ENCODE results near the gene RPS19BP1.
"Not testable (repeated sequence)": the region's sequence is repeated elsewhere in the genome, so short reads cannot be mapped to it uniquely, and the experiment has no call there.

Gene RPS19BP1

DNA sequence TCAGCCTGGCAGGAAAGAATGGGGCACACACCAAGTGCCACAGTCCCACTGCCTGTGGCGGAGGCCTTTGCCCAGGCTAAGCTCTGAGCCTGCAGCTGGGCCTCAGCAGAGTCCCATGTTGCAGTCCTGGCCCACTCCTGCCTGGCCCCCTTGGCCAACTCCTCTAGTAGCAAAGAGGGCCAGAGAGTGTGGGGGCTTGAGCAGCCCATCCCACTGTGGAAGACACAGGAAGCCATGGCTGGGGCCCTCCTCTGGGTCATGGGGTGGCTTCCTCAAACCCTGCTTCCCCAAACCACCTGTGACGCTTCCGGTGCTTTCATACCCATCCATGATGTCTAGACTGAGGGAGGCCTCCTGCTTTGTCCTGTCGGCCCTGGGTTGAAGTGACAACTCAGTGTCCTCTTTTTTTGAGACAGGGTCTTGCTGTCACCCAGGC, 5.8 kb downstream of the RPS19BP1 start:
- H3K27me3 ChIP-seq (replicated peaks; ENCODE audit: control insufficient read depth, insufficient read depth, low read length), result no peaks in the 10 kb centered on the region
- H3K4me3 ChIP-seq (replicated peaks; ENCODE audit: low read depth, low read length), result no peak overlapping the region
- peaks cover 31% of the 10 kb centered on the region for H3K36me3 ChIP-seq (ENCODE audit: control insufficient read depth, insufficient read depth, low read length)
- no peak for DNase-seq (ENCODE audit: extremely low read depth, insufficient read length)
- TF ChIP-seq, protein P1, sequence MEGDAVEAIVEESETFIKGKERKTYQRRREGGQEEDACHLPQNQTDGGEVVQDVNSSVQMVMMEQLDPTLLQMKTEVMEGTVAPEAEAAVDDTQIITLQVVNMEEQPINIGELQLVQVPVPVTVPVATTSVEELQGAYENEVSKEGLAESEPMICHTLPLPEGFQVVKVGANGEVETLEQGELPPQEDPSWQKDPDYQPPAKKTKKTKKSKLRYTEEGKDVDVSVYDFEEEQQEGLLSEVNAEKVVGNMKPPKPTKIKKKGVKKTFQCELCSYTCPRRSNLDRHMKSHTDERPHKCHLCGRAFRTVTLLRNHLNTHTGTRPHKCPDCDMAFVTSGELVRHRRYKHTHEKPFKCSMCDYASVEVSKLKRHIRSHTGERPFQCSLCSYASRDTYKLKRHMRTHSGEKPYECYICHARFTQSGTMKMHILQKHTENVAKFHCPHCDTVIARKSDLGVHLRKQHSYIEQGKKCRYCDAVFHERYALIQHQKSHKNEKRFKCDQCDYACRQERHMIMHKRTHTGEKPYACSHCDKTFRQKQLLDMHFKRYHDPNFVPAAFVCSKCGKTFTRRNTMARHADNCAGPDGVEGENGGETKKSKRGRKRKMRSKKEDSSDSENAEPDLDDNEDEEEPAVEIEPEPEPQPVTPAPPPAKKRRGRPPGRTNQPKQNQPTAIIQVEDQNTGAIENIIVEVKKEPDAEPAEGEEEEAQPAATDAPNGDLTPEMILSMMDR (IDR thresholded peaks at IDR 0.05; ENCODE audit: insufficient read depth, low read length, poor library complexity, severe bottlenecking), result no peak

DNA sequence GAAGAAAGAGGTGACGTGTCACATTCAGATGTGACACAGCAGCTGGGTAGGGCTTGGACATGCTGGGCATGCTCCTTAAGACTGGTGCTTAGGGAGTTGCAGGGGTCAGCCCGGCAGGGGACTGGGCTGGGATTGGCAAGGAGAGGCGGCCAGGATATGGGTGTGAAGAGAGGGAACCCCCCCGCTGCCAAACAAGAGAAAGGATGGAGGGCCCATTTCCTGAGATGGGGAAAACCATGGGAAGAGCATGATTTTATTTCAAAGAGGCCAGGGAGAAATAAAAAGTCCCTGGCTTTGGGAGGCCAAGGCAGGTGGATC, 6.9 kb downstream of the RPS19BP1 start:
- no peak overlapping the region for H3K4me3 ChIP-seq (replicated peaks; ENCODE audit: low read depth, low read length)
- DNase-seq (ENCODE audit: extremely low read depth, insufficient read length), result no peak
- TF ChIP-seq, protein P1 (IDR thresholded peaks at IDR 0.05; ENCODE audit: insufficient read depth, low read length, poor library complexity, severe bottlenecking), result no peak
- no peaks in the 10 kb centered on the region for H3K27me3 ChIP-seq (replicated peaks; ENCODE audit: control insufficient read depth, insufficient read depth, low read length)
- peaks cover 35% of the 10 kb centered on the region for H3K36me3 ChIP-seq (ENCODE audit: control insufficient read depth, insufficient read depth, low read length)

DNA sequence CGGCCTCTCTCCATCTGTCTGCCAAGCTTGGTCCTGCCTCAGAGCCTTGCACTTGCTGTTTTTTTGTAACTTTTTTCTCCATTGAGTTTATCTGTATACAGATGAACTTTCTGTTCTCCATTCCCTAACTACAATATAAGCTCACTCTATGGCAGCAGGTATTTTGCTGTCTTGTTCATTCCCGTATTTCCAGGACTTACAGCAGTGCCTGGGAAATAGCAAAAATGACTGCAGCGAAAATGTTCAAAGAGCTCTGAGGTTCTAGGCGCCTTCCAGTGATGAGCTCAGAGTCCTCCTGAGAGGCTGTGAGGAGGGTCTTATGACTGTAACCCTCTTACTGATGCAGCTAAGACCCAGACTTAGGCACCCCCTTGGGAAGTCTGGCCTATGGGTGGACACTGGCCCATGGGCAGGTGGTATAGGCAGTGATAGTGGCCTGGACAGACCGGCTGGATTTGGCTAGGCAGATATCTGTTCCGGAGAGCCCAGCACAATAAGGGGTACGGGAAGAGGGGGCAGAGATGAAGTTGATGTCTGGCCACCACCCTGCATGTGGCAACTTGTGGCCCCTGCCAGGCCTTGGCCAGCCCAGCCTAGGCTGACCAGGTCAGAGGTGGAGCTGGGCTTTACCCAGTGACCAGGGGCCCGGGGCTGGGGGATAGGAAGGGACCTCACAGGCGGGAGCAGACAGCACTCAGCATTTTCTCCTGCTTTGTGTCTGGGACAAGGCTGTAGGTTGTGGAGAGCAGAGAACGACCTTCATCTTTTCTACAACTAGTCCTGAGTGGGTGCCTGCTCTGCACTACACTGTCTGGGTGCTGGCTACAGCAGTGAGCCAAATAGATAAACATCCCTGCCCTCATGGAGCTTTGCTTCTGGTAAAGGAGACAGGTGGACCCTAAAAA, 7.5 kb downstream of the RPS19BP1 start:
- Histone ChIP-seq H3K36me3 (ENCODE audit: control insufficient read depth, insufficient read depth, low read length) (peaks cover 35% of the 10 kb centered on the region), H3K4me3 (replicated peaks; ENCODE audit: low read depth, low read length) (no peak overlapping the region), H3K27me3 (replicated peaks; ENCODE audit: control insufficient read depth, insufficient read depth, low read length) (no peaks in the 10 kb centered on the region)
- TF ChIP-seq, protein P1 (IDR thresholded peaks at IDR 0.05; ENCODE audit: insufficient read depth, low read length, poor library complexity, severe bottlenecking), result no peak
- DNase-seq (ENCODE audit: extremely low read depth, insufficient read length), result no peak

DNA sequence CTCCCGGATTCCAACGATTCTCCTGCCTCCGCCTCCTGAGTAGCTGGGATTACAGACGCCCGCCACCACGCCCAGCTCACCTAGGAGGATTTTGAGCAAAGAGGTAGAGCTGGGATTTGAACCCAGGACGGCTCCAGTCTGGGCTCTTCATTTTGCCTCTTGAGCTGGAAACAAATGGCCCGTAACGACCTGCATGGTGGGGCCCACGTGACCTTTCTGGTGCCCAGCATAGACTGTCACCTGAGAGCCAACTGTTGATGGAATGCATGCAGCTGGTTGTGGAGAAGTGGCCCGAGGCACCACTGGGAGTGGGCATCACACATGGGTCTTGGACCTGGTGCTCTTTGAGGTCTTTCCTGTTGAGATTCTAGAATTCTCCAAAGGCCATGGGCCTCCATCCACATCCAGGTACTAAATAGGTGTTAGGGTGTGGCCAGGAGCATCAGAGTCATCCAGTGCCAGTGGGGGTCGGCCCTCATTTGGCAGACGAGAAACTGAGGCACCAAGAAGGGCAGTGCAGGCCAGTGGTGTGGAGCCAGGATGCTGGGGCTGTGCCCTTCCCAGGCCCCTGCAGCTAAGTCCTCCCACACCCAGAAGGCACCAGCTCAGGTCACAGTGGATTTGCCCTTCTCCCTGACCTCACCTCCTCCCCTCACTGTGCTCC, 8.3 kb downstream of the RPS19BP1 start:
- TF ChIP-seq, protein P1 (IDR thresholded peaks at IDR 0.05; ENCODE audit: insufficient read depth, low read length, poor library complexity, severe bottlenecking), result no peak
- Histone ChIP-seq H3K36me3 (ENCODE audit: control insufficient read depth, insufficient read depth, low read length) (peaks cover 31% of the 10 kb centered on the region), H3K27me3 (replicated peaks; ENCODE audit: control insufficient read depth, insufficient read depth, low read length) (no peaks in the 10 kb centered on the region), H3K4me3 (replicated peaks; ENCODE audit: low read depth, low read length) (no peak overlapping the region)
- DNase-seq (ENCODE audit: extremely low read depth, insufficient read length), result no peak

DNA sequence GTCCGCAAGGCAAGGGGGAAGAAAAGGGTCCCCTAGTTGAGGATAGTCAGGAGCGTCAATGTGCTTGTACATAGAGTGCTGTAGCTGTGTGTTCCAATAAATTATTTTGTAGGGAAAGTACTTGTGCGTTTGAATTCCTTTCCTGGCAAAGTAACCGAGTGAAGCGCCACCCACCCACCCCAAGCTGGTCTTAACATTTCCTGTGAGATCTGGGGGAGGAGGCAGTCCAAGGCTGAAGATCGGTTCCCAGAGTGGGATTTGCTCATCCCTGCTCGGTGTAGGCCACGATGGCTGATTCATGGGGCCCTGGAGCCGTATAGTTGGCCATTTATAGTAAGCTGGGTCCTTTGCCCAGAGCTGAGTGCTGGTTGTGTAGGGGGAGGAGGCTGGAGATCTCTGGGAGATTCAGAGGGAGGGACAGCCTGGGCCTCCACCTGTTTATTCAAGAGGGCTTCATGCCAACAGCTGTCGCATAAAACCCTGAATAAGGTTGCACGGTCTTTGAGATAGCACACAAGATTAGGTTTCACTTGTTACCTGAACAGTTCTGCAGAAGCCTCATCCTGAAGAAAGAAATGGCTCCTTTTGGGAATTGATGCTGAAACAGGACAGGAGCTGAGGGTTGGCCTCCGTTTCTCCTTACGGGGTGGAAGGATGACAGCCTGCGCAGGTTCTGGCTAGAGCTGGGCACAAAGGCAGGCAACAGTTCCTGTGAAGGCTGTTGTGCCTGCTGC, 9.8 kb downstream of the RPS19BP1 start:
- no peaks in the 10 kb centered on the region for H3K27me3 ChIP-seq (replicated peaks; ENCODE audit: control insufficient read depth, insufficient read depth, low read length)
- TF ChIP-seq, protein P1 (IDR thresholded peaks at IDR 0.05; ENCODE audit: insufficient read depth, low read length, poor library complexity, severe bottlenecking), result no peak
- peaks cover 31% of the 10 kb centered on the region for H3K36me3 ChIP-seq (ENCODE audit: control insufficient read depth, insufficient read depth, low read length)
- DNase-seq (ENCODE audit: extremely low read depth, insufficient read length), result no peak
- peak overlapping the region; percentile 94 for H3K4me3 ChIP-seq (replicated peaks; ENCODE audit: low read depth, low read length)

DNA sequence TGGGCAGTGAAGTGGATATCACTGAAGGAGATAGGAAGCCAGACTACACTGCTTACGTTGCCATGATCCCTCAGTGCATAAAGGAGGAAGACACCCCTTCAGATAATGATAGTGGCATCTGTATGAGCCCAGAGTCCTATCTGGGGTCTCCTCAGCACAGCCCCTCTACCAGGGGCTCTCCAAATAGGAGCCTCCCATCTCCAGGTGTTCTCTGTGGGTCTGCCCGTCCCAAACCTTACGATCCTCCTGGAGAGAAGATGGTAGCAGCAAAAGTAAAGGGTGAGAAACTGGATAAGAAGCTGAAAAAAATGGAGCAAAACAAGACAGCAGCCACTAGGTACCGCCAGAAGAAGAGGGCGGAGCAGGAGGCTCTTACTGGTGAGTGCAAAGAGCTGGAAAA, 10.5 kb downstream of the RPS19BP1 start:
- Histone ChIP-seq H3K36me3 (ENCODE audit: control insufficient read depth, insufficient read depth, low read length) (peaks cover 34% of the 10 kb centered on the region), H3K4me3 (replicated peaks; ENCODE audit: low read depth, low read length) (peak overlapping the region; percentile 94)
- H3K27me3 ChIP-seq (replicated peaks; ENCODE audit: control insufficient read depth, insufficient read depth, low read length); DNase-seq (ENCODE audit: extremely low read depth, insufficient read length): not testable (repeated sequence)

DNA sequence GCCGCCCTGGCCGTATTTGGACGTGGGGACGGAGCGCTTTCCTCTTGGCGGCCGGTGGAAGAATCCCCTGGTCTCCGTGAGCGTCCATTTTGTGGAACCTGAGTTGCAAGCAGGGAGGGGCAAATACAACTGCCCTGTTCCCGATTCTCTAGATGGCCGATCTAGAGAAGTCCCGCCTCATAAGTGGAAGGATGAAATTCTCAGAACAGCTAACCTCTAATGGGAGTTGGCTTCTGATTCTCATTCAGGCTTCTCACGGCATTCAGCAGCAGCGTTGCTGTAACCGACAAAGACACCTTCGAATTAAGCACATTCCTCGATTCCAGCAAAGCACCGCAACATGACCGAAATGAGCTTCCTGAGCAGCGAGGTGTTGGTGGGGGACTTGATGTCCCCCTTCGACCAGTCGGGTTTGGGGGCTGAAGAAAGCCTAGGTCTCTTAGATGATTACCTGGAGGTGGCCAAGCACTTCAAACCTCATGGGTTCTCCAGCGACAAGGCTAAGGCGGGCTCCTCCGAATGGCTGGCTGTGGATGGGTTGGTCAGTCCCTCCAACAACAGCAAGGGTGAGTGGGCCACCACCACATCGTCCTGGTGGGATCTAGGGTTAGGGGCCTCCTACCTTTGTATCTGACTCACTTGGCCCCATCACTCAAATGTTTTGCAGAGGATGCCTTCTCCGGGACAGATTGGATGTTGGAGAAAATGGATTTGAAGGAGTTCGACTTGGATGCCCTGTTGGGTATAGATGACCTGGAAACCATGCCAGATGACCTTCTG, 11.3 kb downstream of the RPS19BP1 start:
- peaks cover 34% of the 10 kb centered on the region for H3K36me3 ChIP-seq (ENCODE audit: control insufficient read depth, insufficient read depth, low read length)
- not testable (repeated sequence) for H3K27me3 ChIP-seq (replicated peaks; ENCODE audit: control insufficient read depth, insufficient read depth, low read length); DNase-seq (ENCODE audit: extremely low read depth, insufficient read length)
- peak overlapping the region; percentile 94 for H3K4me3 ChIP-seq (replicated peaks; ENCODE audit: low read depth, low read length)

All from GM06990 (cell line).